CD4-positive, alpha-beta T cell treated with Interleukin-15 for 4 hours (primary cell): Measurements from ENCODE around the gene GRIK5.
A peak's percentile ranks its signal among the peaks of the same experiment; 100 is the strongest.
"Not testable (repeated sequence)": the region's sequence is repeated elsewhere in the genome, so short reads cannot be mapped to it uniquely, and the experiment has no call there.

ENCODE experiments used
- DNase-seq: peaks from one replicate; pipeline ENCODE4 v3.0.0-alpha.2; 2020; ENCODE audit warnings: low spot score

The GRIK5 gene

GRCh38 chr19:42069619-42070351 lies at the start of gene GRIK5:
Gene GRIK5, minus strand, starts transcription at chr19:42070206. Its CDS starts 4,436 bp downstream, at chr19:42065770.
- no peak for DNase-seq

GRCh38 chr19:42117076-42117475 lies 47.1 kb upstream of the GRIK5 start:
- no peak for DNase-seq

GRCh38 chr19:42116308-42117075 lies 46.5 kb upstream of the GRIK5 start:
- DNase-seq: no peak

GRCh38 chr19:42115705-42116104 lies 45.7 kb upstream of the GRIK5 start:
- DNase-seq: no peak

GRCh38 chr19:42115219-42115618 lies 45.2 kb upstream of the GRIK5 start:
- DNase-seq: no peak

- no peak for DNase-seq
Measured at GRCh38 chr19:42114412-42114811, 44.4 kb upstream of the GRIK5 start.

- no peak for DNase-seq
Measured at GRCh38 chr19:42113641-42114348, 43.8 kb upstream of the GRIK5 start.

GRCh38 chr19:42111811-42112210 lies 41.8 kb upstream of the GRIK5 start:
- no peak for DNase-seq

GRCh38 chr19:42111384-42111783 lies 41.4 kb upstream of the GRIK5 start:
- no peak for DNase-seq

GRCh38 chr19:42110658-42111057 lies 40.7 kb upstream of the GRIK5 start:
- DNase-seq: no peak

GRCh38 chr19:42109896-42110295 lies 39.9 kb upstream of the GRIK5 start:
- no peak for DNase-seq

- DNase-seq: peak; percentile 91
Measured at GRCh38 chr19:42108527-42109389, 38.8 kb upstream of the GRIK5 start.

GRCh38 chr19:42105368-42105767 lies 35.4 kb upstream of the GRIK5 start:
- DNase-seq: no peak

- DNase-seq: no peak
Measured at GRCh38 chr19:42102877-42103276, 32.9 kb upstream of the GRIK5 start.

GRCh38 chr19:42100241-42100640 lies 30.2 kb upstream of the GRIK5 start:
- not testable (repeated sequence) for DNase-seq

GRCh38 chr19:42099336-42099925 lies 29.4 kb upstream of the GRIK5 start:
- DNase-seq: no peak

- no peak for DNase-seq
Measured at GRCh38 chr19:42098781-42099180, 28.8 kb upstream of the GRIK5 start.

- no peak for DNase-seq
Measured at GRCh38 chr19:42097461-42097860, 27.5 kb upstream of the GRIK5 start.

GRCh38 chr19:42096255-42096837 lies 26.3 kb upstream of the GRIK5 start:
- DNase-seq: no peak

GRCh38 chr19:42095814-42096230 lies 25.8 kb upstream of the GRIK5 start:
- no peak for DNase-seq
